Islet precursor cell (in vitro differentiated cells): ENCODE data around the gene GSTT2.
"Not testable (repeated sequence)": the region's sequence is repeated elsewhere in the genome, so short reads cannot be mapped to it uniquely, and the experiment has no call there.

Experiments used
- DNase-seq: peaks from one replicate; pipeline ENCODE4 v3.0.0-alpha.2; 2018

The GSTT2 gene

DNA sequence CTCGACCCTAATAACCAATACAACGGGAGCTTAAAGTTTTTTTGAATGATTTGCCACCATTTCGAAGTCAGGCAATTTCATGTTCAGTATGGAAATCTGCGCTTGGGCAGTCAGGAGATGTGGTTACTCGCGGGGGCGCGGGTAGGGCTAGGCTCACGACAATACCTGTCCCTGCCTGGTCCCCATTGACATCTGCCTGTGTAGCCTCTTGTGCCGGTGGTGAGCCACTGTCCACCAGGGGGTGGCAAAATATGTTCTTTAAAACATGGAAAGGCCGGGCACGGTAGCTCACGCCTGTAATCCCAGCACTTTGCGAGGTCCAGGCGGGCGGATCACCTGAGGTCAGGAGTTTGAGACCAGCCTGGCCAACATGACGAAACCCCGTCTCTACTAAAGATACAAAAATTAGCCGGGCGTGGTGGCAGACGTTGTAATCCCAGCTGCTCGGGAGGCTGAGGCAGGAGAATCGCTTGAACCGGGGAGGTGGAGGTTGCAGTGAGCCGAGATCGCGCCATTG lies 5.0 kb upstream of the GSTT2 start:
- not testable (repeated sequence) for DNase-seq

DNA sequence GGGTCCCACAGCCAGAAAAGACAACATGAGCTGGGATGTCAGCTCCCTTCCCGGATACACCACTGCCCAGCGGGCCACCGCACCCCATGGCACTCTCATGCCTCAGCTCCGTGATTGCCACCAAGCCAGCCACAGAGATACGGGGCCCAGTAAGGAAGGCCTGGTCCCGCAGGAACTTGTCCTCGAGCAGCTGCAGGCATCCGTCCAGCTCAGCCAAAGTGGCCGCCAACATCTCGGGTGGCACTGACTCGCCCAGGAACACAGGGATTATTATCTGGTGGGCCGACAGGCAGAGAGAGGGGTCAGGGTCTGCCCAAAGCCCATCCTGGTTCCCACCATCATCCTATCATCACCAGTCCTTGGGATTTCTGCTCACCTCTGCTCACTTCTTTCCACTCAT lies 2.6 kb upstream of the GSTT2 start:
- not testable (repeated sequence) for DNase-seq

DNA sequence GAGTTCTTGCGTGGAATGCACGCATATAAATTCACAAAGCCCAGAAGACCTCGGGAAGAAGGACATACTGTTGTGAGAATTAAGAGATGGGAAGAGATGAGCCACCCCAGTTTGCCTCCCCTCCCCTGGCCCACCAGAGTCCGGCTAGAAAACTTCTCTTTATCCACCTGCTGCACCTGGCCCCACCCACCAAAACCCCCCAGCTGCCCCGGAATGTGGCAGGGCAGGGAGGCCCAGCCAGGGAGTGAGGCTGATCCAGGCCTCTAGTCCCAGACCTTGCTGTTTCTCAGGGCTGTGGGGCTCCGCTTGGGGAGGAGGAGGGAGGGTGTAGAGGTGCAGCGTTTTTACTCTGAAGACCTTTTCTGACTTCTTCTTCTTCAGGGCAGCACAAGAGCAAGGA lies 633 bp downstream of the GSTT2 start:
- DNase-seq = not testable (repeated sequence)

DNA sequence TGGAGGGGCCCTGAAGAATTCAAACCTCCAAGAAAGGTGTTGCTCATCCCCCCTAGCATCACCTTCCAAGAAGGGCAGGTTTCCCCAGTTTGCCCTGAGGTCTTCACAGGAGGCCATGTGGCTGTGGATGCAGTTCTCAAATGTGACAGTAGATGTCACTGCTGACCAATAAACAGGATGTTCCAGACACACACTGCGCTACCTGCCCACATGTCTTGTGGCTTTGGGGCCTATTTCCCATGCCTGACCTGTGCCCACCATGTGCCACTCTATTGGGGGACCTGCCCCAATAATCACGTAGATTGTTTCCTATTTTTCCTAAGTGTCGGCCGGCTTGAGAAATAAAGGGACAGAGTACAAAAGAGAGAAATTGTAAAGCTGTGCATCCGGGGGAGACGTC lies 4.5 kb downstream of the GSTT2 start:
- no peak for DNase-seq

DNA sequence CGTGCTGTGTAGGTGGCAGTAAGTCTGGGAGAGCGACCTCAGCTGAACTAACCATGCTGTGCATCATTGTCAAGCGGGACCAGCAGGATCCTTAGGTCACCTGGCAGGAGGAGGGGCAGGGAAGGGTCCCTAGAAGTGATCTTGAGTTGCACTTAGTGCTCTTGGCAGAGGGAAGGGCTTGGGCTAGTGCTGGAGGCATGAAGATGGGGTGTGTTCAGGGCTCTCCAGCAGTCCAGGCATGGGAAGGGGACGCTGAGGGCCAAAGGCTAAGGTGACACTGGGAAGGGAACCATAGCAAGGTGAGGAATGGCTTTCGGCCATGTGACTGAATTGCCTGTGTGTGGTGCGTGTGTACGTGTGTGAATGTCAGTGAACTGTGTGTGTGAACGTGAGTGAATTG lies 6.2 kb downstream of the GSTT2 start:
- DNase-seq = not testable (repeated sequence)

DNA sequence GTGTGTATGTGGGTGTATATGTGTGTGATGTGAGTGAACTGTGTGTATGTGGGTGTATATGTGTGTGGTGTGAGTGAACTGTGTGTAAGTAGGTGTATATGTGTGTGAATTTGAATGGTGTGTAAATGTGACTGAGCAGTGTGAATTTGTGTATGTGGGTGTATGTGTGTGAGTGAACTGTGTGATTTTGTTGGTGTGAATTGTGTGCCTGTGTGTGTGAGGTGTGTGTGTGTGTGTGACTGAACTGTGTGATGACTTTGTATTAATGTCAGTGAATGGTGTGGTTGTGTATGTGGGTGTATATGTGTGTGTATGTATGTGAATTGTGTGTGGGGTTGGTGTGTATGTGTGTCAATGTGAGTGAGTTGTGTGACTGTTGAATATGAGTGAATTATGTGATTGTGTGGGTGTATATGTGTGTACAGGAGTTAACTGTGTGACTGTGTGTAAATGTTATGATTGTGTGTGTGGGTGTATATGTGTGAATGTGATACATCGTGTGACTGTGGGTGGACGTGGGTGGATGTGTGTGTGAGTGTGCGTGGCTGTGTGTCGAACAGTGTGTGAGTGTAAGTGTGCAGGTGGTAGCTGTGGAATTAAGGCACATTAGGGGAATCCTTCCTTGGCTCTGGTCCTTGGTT lies 6.7 kb downstream of the GSTT2 start:
- DNase-seq = not testable (repeated sequence)

DNA sequence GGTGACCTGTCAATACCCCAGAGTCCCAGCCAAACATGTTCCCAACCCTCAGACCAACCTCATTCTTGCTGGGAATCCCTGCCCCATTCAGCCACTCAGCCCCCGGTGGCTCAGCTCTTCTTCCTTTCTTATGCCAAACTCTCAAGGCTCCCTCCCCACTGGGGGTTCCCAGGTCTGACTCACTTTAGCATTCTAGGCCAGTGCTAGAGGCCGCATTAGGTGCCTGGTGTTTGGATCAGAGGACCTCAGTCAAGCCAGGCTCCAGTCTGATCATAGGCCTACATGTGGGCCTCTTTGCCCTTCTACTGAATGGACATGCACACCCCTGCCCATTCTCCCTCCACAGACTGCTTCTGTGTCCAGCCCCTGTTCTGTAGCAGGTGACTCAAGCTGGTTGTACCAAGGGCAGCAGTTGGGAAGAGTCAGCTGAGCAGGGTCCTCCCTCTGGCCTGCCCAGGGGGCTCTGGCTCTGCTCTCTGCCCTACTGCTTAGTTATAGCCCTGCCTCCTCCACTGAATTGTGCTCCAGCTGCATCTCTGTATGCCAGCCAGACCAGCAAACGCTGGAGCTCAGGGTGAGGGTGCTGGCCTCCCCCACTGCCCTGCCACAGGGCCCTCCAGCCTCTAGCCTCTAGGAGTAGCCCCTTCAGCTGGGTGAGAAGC lies 9.8 kb downstream of the GSTT2 start:
- DNase-seq = not testable (repeated sequence)

DNA sequence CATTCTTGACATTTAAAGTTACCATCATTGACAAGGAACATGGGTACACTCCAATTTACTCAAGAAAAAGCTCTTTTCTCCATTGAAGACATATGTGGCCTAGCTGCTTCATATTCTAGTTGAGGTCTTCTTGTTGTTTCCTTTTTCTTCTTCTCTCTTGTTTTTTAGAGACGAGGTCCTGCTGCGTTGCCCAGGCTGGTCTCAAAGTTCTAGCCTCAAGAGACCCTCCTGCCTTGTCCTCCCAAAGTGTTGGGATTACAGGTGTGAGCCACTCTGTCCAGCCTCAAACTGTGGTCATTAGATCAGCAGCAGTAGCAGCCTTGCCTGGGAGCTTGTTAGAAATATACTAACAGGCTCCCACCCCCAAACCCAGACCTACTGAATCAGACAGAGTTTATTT lies 13.1 kb downstream of the GSTT2 start:
- DNase-seq = not testable (repeated sequence)

DNA sequence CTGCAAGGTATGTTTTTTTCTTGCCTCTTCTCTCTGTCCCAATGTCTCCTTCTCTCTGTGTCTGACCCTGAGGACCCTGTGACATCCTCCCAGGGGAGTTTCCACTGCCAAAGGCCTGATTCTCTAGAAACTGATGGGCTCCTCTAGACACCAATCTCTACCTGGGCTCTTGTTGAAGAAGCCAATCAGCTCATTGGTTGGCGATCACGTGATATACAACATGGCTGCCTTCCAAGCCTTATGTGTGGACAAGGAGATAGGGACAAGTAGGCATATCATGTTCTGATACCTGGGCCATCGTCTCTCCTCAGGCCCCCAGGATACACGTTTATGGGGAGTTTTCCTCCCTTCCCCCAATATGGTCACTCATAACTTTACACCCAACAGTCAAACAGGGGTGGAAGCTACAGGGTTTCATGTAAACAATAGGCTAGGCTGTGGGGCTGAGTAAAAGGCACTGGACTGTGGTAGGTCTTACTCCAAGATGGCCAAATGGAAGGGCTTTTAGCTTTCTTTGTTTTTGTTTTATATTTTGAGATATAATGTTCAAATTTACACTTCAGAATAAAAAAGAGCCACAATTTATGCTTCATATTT lies 13.7 kb downstream of the GSTT2 start:
- DNase-seq = not testable (repeated sequence)

DNA sequence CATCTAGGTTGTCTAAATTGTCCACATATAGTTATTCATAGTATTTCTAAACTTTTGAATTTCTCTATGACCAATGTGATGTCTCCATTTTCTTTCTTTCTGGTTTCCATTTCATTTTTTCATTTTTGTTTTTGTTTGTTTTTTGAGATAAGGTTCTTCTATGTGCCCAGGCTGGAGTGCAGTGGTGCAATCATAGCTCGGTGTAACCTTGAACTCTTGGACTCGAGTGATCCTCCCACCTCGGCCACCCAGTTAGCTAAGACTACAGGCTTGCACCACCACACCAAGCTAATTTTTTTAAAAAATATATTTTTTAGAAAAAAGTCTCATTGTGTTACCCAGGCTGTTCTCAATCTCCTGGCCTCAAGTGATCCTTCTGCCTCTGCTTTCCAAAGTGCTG lies 17.2 kb downstream of the GSTT2 start:
- no peak for DNase-seq

DNA sequence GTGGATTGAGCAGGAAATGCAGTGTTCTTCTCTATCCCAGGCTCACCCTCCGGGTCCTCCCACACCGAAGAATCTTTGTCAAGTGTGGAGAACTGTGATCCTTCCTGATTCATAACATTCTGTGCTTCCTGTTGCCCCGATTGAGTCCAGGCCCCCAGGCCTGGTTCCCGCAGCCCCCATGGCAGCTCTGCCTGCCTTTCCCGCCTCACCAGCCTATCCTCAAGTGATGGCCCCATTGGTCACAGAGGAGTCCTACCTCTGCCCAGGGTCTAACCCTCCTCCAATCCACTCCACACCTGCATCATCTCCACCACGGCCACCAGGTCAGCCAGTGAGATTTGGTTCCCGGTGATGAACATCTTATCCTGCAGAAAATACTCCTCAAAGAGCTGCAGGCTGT lies 19.8 kb downstream of the GSTT2 start:
- DNase-seq = not testable (repeated sequence)

DNA sequence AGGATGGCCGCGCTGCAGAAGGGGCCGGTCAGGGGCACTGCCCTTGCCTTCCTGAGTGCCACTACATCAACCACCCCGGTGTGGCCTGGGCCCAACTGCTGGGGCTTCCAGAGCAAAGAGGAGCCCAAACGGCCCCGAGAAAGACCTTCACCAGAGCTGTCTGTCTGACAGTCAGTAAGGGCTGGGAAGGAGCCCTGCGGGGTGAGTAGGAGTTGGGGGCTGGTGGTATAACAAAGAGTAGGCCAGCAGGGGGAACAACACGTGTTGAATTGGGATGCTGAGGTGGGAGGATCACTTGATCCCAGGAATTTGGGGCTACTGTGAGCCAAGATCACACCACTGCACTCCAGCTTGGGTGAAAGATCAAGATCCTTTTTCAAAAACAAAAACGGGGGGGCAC lies 21.4 kb downstream of the GSTT2 start:
- DNase-seq = no peak

DNA sequence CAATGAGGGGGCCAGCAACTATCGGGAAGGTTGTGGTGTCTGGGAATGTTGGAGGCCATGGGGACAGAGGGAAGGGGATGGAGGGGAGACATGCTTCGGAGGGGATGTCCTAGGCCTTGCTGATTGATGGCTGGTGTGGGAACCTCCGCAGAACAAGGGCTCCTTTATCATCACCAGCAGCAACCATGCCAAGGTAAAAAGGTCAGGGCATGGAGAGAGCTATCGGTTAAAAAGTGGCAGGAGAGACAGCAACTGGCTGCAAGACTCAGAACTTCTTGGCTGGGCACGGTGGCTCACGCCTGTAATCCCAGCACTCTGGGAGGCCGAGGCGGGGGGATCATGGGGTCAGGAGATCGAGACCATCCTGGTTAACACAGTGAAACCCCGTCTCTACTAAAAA lies 22.3 kb downstream of the GSTT2 start:
- no peak for DNase-seq

DNA sequence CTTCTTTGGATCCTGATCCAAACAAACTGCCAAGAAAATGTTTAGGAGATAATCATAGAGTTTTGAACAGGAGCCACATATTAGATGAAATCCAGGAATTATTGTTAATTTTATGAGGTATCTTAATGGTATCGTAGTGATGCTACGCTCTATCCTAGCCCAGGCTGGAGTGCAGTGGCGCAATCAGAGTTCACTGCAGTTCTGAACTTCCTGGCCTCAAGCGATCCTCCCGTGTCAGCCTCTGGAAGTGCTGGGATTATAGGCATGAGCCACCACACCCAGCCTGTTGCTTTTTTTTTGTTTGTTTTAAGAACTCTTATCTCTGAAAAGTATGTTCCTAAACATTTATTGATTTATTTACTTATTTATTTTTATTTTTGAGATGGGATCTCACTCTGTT lies 22.9 kb downstream of the GSTT2 start:
- DNase-seq = no peak

DNA sequence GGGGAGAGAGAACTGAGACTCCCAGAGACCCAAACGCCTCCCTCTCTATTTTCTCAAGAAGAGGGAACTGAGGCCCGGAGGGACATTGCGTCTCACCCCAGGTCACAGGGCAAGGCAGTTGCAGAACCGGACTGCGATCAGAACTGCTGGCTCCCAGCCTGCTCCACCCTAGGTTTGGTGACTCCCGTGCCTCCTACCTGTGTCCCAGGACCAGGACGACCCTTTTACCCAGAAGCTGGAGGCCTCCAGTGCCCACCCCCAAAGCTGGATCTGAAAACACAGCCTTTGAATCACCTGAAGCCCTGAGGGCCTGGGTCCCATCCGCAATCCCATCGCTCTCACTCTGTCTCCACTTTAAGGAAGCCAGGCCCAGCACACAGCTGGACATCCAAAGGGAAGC lies 24.0 kb downstream of the GSTT2 start:
- no peak for DNase-seq

DNA sequence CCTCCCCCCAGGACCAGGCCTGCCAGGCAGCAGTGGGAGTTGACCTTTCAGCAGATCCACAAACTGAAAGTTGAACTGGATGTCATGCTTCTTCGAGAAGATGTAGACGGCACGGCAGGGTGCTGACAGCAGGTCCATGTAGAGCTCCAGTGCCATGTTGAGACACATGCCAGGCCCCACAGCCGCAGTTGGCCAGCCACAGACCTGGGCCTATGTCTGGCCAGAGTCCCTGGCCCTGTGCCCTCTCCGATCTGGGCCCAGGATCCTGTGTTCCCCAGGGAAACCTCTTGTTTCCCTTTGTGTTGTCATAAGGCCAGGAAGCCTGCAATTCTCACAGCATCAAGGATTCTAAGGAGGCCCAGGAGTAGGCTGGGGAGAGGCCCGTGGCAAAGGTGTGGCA lies 25.3 kb downstream of the GSTT2 start, which contains the start of gene GSTT4:
Gene GSTT4 (minus strand): TSS at position 253 of the 400 bp plus-strand sequence. CDS start 97 bp downstream, at position 156.
- no peak for DNase-seq

DNA sequence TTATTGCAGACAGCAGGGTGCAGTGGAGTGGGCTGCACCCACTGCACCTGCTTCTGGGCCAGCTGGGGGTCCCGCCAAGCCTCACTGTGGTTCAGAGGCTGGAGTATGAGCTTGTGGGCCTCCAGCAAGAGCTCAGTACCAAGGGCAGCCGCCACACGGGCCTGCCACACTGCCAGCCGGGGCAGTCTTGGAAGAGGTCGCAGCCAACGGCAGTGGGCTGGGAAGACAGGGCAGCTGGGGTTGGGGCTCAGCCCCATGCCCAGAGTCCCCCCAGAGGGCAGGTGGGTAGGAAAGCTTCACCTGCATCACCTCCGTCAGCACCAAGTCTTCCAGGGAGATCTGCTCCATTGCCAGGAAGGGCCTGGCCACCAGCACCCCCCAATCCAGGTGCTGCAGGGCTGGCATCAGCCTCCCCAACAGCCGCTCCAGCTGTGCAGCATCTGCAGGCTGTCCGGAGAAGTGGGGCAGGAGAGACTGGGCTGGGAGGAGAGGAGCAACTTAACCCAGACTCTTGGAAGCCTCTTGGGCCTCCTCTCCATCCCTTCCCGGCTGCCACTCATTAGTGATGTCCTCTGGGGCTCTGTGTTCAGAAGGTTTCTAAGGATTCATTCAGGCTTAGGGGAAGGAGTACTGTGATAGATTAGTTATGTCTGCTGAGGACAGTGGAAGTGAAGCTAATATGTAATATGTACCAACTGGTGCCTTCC lies 26.4 kb downstream of the GSTT2 start:
- no peak for DNase-seq

DNA sequence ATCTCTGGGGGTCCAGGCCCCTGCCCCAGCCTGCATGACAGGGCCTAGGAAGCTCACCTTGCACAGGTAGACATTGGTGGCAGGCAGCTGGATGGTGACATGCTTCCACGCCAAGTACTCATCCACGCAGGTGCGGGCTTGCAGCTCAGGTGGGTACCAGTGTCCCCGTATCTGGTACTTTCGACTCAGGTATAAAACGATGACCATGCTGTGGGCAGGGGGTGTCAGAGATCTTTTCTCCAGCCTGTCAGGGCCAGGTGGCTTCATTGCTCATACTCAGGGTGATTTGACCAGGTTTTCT lies 26.9 kb downstream of the GSTT2 start:
- no peak for DNase-seq

DNA sequence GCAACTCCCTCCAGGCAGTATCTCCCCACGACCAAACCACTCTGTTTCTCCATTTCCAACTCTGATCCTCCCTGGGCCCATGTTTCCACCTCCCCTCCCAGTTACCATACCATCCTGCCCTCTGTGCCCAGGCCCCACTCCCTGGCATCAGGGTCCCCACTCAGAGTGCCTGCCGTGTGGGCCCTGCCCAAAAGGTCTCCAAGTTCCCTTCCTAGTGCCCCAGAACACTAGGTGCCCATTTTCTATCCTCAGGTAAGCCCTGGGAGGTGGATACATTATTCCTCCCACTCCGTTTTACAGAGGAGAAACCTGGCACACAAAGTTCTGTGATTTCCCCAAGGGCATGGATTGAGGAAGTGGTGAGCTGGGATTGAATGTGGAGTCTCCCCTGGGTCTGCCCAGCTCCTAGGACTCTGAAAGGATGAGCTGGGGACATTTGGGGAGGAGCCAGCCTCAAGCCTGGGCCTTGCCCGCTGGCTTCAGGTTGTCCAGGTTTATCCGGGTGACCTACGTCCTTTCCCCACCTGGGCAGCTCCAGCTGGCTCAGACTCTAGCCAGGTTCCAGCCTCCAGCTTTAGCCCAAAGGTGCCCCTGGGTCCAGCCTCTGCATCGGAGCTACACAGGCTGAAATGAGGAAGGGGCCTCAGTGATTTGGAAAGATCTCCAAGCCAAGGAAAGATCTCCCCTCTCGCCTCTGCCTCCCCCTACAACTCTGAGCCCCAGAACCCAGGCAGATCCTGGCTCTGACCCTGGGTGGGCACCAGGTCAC lies 27.5 kb downstream of the GSTT2 start:
- no peak for DNase-seq

DNA sequence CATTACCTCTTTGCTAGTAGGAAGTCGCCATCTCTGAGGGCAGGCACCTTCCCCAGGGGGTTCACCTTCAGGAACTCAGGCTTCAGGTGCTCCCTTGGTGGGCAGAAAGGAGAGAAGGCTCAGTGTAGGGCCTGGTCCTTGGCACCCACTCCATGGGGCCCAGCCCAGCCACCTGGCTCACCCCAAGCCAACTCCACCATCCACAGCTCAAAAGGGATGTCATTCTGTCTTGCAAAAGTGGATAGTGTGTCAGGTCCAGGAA lies 28.0 kb downstream of the GSTT2 start:
- no peak for DNase-seq

DNA sequence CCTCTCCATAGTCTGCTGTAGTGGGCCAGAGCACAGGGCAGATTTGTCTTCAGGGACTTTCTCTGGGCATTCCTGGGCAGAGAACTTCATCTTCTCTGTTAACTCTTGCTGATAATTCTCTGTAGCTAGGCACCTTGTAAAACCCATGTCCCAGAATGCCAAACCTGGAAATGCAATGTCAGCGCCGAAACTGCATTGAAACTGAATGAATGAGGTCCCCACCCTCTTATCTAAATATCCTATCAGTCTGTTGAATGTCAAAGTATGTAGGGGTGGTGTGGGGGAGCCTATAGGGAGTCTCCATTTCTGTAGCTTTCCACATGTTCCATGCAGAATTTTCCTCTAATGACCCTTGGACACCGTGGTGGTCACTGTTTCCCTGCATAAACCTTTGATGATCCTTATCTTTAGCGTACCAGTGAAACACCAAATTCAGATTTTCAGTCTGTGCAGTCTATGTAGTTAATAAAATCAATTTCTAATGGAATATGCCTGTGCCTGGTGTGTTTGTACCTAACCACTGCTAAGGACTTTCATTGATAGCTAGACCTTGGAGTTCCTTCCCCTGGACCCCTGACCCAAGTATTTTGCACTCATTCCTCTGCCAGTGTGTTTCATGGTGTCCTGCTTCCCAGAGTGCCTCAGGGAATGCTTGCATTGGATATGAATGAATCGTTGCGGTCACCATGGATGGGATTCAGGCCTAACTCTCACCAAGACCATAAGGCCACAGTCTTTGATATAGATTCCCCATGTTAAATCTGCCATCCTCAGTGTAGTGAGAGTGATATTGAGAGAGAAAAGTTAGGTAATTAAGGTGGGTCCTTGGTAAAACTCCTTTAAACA lies 28.7 kb downstream of the GSTT2 start:
- DNase-seq = no peak
